ENCODE data around the gene CHD1. TPM values are rescaled to one million over a fixed set of nuclear protein-coding genes. Genes with fewer than 3 reads are reported as not detected.

CHD1 gene
- total RNA-seq, 4 donors from 2014 or later: 25.8 to 69.3 (median 34.5) TPM

GRCh38 chr5:98954392-98955028 lies 25.7 kb upstream of the CHD1 start:
- no peak for TF ChIP-seq EP300 (IDR thresholded peaks at IDR 0.05)
- 91% methylated on average over 5 of the region's 5 CpGs for WGBS
- H3K27ac ChIP-seq (replicated peaks in 1 of 4): no peak overlapping the region
- H3K9me3 ChIP-seq: no peaks in the 10 kb centered on the region
- H3K4me3 ChIP-seq: no peak overlapping the region
- no peaks in the 10 kb centered on the region for H3K27me3 ChIP-seq
- H3K36me3 ChIP-seq: no peaks in the 10 kb centered on the region
- DNase-seq (ENCODE audit: extremely low spot score): no peak
- no peaks in the 10 kb centered on the region for H3K4me1 ChIP-seq
- intact Hi-C loops (cut with DNase I): no loop called here

GRCh38 chr5:98942847-98943246 lies 14.0 kb upstream of the CHD1 start:
- Histone ChIP-seq H3K4me3 (no peak overlapping the region), H3K36me3 (no peaks in the 10 kb centered on the region), H3K4me1 (peaks cover 39 to 42% (median 41%) of the 10 kb centered on the region in 4 donors), H3K9me3 (no peaks in the 10 kb centered on the region), H3K27ac (replicated peaks in 1 of 4) (no peak overlapping the region), H3K27me3 (no peaks in the 10 kb centered on the region)
- 92% methylated on average over 3 of the region's 3 CpGs for WGBS
- intact Hi-C loops (cut with DNase I): no loop called here
- no peak for DNase-seq (ENCODE audit: extremely low spot score)
- TF ChIP-seq POLR2AphosphoS5 (IDR thresholded peaks at IDR 0.05) (no peak), CTCF (IDR thresholded peaks at IDR 0.05) (no peak), POLR2A (IDR thresholded peaks at IDR 0.05; ENCODE audit: low read depth) (no peak), EP300 (IDR thresholded peaks at IDR 0.05) (no peak)

- Histone ChIP-seq H3K9me3 (no peaks in the 10 kb centered on the region), H3K27me3 (no peaks in the 10 kb centered on the region), H3K27ac (replicated peaks in 1 of 4) (peak overlapping the region in 3 of 4 donors; percentile 19 to 34 (median 29)), H3K4me1 (peaks cover 47 to 53% (median 49%) of the 10 kb centered on the region in 4 donors), H3K4me3 (no peak overlapping the region), H3K36me3 (no peaks in the 10 kb centered on the region)
- 80% methylated on average over 6 of the region's 6 CpGs for WGBS
- intact Hi-C loops (cut with DNase I): no loop called here
- TF ChIP-seq CTCF (IDR thresholded peaks at IDR 0.05) (no peak), EP300 (IDR thresholded peaks at IDR 0.05) (no peak), POLR2AphosphoS5 (IDR thresholded peaks at IDR 0.05) (no peak), POLR2A (IDR thresholded peaks at IDR 0.05; ENCODE audit: low read depth) (no peak)
- no peak for DNase-seq (ENCODE audit: extremely low spot score)
These were observed 12.5 kb upstream of the CHD1 start for GRCh38 chr5:98941131-98941883.

GRCh38 chr5:98940581-98940980 lies 11.8 kb upstream of the CHD1 start:
- Histone ChIP-seq H3K9me3 (no peaks in the 10 kb centered on the region), H3K36me3 (no peaks in the 10 kb centered on the region), H3K27ac (replicated peaks in 1 of 4) (peak overlapping the region; percentile 19 to 34 (median 28)), H3K4me3 (no peak overlapping the region), H3K4me1 (peaks cover 47 to 55% (median 52%) of the 10 kb centered on the region in 4 donors), H3K27me3 (no peaks in the 10 kb centered on the region)
- DNase-seq (ENCODE audit: extremely low spot score): no peak
- intact Hi-C loops (cut with DNase I): no loop called here
- no peak for TF ChIP-seq CTCF (IDR thresholded peaks at IDR 0.05)
- TF ChIP-seq EP300 (IDR thresholded peaks at IDR 0.05): no peak
- no peak for TF ChIP-seq POLR2A (IDR thresholded peaks at IDR 0.05; ENCODE audit: low read depth)
- no peak for TF ChIP-seq POLR2AphosphoS5 (IDR thresholded peaks at IDR 0.05)
- WGBS: 12% methylated on average over 2 of the region's 2 CpGs

- TF ChIP-seq POLR2A (IDR thresholded peaks at IDR 0.05; ENCODE audit: low read depth) (no peak), CTCF (IDR thresholded peaks at IDR 0.05) (no peak)
- Histone ChIP-seq H3K36me3 (no peaks in the 10 kb centered on the region), H3K4me1 (peaks cover 64 to 74% (median 73%) of the 10 kb centered on the region in 4 donors), H3K27ac (replicated peaks in 1 of 4) (peak overlapping the region in 3 of 4 donors; percentile 13 to 29 (median 29)), H3K27me3 (no peaks in the 10 kb centered on the region), H3K4me3 (no peak overlapping the region), H3K9me3 (no peaks in the 10 kb centered on the region)
- WGBS: 31% methylated on average over 2 of the region's 2 CpGs
- no peak for DNase-seq (ENCODE audit: extremely low spot score)
- intact Hi-C loops (cut with DNase I): no loop called here
These were observed 9.7 kb upstream of the CHD1 start for GRCh38 chr5:98938464-98938863.

Measured in esophagus muscularis mucosa (tissue), 4 donors.